ENCODE data around the gene BRSK2.
"Not testable (repeated sequence)": the region's sequence is repeated elsewhere in the genome, so short reads cannot be mapped to it uniquely, and the experiment has no call there.

Gene BRSK2

DNA sequence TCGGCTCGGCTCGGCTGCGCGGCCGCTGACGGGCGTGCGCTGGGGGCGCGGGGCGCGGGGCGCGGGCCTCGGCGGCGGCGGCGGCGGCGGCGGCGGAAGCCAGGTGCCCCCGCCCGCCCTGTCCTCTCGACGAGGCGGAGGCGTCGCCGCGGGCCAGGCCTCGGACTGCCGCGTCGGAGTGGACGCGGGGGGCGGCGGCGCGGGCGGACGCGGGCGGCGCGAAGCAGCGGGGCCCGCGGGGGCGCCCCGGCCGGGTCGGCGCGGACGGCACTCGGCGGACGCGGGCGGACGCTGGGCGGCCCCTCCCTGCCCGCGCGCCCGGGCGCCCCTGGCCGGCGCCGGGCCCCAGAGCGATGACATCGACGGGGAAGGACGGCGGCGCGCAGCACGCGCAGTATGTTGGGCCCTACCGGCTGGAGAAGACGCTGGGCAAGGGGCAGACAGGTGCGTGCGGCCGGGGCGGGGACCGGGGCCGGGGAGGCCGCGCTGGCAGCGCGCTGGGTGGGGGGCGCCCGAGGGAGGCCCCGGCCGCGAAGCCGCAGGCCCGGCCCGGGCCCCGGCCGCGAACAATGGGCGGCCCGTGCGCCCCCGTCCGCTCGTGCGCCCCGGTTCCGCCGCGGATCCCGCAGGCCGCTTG is at the start of gene BRSK2:
Gene BRSK2, plus strand, starts transcription at position 3 of the 637 bp plus-strand sequence. Its CDS starts 351 bp downstream, at position 354.
- peaks cover 7% of the 10 kb centered on the region for H3K4me1 ChIP-seq (ENCODE audit: control insufficient read depth, insufficient read depth, low read length)
- H3K36me3 ChIP-seq (ENCODE audit: control insufficient read depth, insufficient read depth, low read length) = no peaks in the 10 kb centered on the region; the same call in 1 of the 2 replicates
- peaks cover 2% of the 10 kb centered on the region; the same call in 1 of the 2 replicates for H3K27me3 ChIP-seq (ENCODE audit: control insufficient read depth, insufficient read depth, low read length)
- no CpG with 5 or more reads among the region's 119 CpGs for WGBS (ENCODE audit: insufficient coverage, insufficient read length)
- H3K27ac ChIP-seq (ENCODE audit: low read length) = no peak within 1 kb of the TSS
- DNase-seq (ENCODE audit: low read depth, low spot score) = no peak
- no peaks in the 10 kb centered on the region for H3K9me3 ChIP-seq (ENCODE audit: control insufficient read depth, insufficient read depth, low read length)
- H3K4me3 ChIP-seq (ENCODE audit: low read length) = peak within 1 kb of the TSS; percentile 53

DNA sequence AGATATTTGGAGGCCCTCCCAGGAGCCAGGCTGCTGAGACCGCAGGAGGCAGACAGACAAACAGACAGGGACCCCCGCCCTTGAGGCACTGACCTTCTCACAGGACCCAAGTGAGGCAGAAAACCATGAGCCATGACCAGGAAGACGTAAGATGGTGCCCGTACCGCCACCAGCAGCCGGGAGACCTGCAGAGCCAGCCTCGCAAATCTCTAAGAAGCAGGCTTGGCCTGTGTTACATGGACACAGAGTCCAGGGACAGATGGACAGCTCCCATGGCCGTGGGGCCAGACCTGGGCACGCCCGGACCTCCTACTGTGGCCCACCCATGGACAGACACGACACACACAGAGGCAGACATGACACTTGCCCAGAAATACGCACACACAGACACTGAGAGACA is 49.6 kb upstream of the BRSK2 start:
- WGBS (ENCODE audit: insufficient coverage, insufficient read length) = no CpG with 5 or more reads among the region's 12 CpGs
- H3K4me1 ChIP-seq (ENCODE audit: control insufficient read depth, insufficient read depth, low read length) = peaks cover 3% of the 10 kb centered on the region; the same call in 1 of the 2 replicates

DNA sequence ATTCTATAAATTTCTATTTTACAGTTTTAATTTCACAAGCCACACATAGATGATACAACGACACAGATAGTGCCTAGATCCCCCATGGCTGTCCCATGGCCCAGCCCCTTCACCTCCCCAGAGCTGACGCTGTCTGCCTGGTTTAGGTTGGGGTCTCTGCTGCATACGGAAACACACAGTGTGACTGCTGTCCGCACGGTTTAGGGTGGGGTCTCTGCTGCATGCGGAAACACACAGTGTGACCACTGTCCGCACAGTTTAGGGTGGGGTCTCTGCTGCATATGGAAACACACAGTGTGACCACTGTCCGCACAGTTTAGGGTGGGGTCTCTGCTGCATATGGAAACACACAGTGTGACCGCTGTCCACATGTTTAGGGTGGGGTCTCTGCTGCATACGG is 48.5 kb upstream of the BRSK2 start:
- H3K4me3 ChIP-seq (ENCODE audit: low read length); DNase-seq (ENCODE audit: low read depth, low spot score); H3K4me1 ChIP-seq (ENCODE audit: control insufficient read depth, insufficient read depth, low read length); H3K27ac ChIP-seq (ENCODE audit: low read length); H3K9me3 ChIP-seq (ENCODE audit: control insufficient read depth, insufficient read depth, low read length); H3K36me3 ChIP-seq (ENCODE audit: control insufficient read depth, insufficient read depth, low read length); H3K27me3 ChIP-seq (ENCODE audit: control insufficient read depth, insufficient read depth, low read length): not testable (repeated sequence)
- no CpG with 5 or more reads among the region's 10 CpGs for WGBS (ENCODE audit: insufficient coverage, insufficient read length)

More for the DNA sequence above, 49.6 kb upstream of the BRSK2 start:
- no peak for DNase-seq (ENCODE audit: low read depth, low spot score)
- H3K27me3 ChIP-seq (ENCODE audit: control insufficient read depth, insufficient read depth, low read length) = peaks cover 7% of the 10 kb centered on the region
- H3K36me3 ChIP-seq (ENCODE audit: control insufficient read depth, insufficient read depth, low read length) = no peaks in the 10 kb centered on the region
- H3K27ac ChIP-seq (ENCODE audit: low read length) = no peak overlapping the region
- H3K4me3 ChIP-seq (ENCODE audit: low read length) = no peak overlapping the region
- H3K9me3 ChIP-seq (ENCODE audit: control insufficient read depth, insufficient read depth, low read length) = no peaks in the 10 kb centered on the region

DNA sequence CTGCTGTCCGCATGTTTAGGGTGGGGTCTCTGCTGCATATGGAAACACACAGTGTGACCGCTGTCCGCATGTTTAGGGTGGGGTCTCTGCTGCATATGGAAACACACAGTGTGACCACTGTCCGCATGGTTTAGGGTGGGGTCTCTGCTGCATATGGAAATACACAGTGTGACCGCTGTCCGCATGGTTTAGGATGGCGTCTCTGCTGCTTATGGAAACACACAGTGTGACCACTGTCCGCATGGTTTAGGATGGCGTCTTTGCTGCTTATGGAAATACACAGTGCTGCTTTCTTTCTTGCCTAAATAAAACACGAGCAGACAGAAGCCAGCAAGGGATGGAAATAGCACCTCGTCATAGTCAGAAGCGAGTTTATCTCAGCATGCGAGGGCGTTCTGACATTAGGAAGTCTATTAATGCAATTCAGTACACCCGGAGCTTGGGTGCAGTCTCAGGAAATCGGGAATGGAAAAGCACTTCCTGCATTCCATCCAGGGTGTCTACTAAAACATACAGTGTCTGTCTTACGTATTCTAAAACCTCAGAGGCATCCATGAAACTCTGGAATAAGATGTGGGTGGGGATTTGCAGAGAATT is 47.7 kb upstream of the BRSK2 start:
- no peak overlapping the region for H3K27ac ChIP-seq (ENCODE audit: low read length)
- no peaks in the 10 kb centered on the region for H3K4me1 ChIP-seq (ENCODE audit: control insufficient read depth, insufficient read depth, low read length)
- H3K36me3 ChIP-seq (ENCODE audit: control insufficient read depth, insufficient read depth, low read length) = no peaks in the 10 kb centered on the region
- peaks cover 2% of the 10 kb centered on the region for H3K27me3 ChIP-seq (ENCODE audit: control insufficient read depth, insufficient read depth, low read length)
- DNase-seq (ENCODE audit: low read depth, low spot score) = no peak
- no CpG with 5 or more reads among the region's 17 CpGs for WGBS (ENCODE audit: insufficient coverage, insufficient read length)
- no peaks in the 10 kb centered on the region for H3K9me3 ChIP-seq (ENCODE audit: control insufficient read depth, insufficient read depth, low read length)
- no peak overlapping the region for H3K4me3 ChIP-seq (ENCODE audit: low read length)

- H3K9me3 ChIP-seq (ENCODE audit: control insufficient read depth, insufficient read depth, low read length) = no peaks in the 10 kb centered on the region
- no peaks in the 10 kb centered on the region; the same call in 1 of the 2 replicates for H3K27me3 ChIP-seq (ENCODE audit: control insufficient read depth, insufficient read depth, low read length)
- H3K4me1 ChIP-seq (ENCODE audit: control insufficient read depth, insufficient read depth, low read length) = no peaks in the 10 kb centered on the region
These were observed 46.8 kb upstream of the BRSK2 start for GRCh38 chr11:1342946-1343345.

DNA sequence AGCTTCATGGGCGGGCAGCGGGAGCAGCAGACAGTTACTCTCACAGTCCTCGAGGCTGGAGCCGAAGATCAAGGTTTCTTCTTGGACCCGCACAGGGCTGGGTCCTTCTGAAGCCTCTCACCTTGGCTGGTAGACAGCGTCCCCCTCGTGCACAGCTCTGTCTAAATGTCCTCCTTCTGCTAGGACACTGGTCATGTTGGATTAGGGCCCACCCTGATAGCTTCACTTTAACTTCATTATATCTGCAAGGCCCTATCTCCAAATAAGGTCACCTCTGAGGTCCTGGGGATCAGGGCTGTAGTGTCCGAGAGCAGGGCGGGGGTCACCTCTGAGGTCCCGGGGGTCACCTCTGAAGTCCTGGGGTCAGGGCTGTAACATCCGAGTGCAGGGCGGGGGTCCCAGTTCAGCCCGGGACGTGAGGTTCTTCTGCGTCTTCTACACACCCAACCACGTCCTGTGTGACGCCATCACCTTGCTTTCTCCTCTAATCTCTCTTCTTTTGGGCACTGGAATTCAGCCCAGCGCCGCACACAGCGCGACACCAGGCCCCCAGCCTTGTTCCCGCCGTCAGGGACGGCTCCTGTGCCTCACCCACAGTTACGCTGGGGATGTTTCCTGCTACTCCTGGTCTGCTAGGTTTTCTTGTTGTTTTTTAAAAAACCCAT is 46.2 kb upstream of the BRSK2 start:
- no peaks in the 10 kb centered on the region; the same call in 1 of the 2 replicates for H3K27me3 ChIP-seq (ENCODE audit: control insufficient read depth, insufficient read depth, low read length)
- H3K27ac ChIP-seq (ENCODE audit: low read length) = no peak overlapping the region
- WGBS (ENCODE audit: insufficient coverage, insufficient read length) = no CpG with 5 or more reads among the region's 25 CpGs
- no peaks in the 10 kb centered on the region for H3K4me1 ChIP-seq (ENCODE audit: control insufficient read depth, insufficient read depth, low read length)
- no peak overlapping the region for H3K4me3 ChIP-seq (ENCODE audit: low read length)
- H3K9me3 ChIP-seq (ENCODE audit: control insufficient read depth, insufficient read depth, low read length) = no peaks in the 10 kb centered on the region
- no peak for DNase-seq (ENCODE audit: low read depth, low spot score)
- no peaks in the 10 kb centered on the region for H3K36me3 ChIP-seq (ENCODE audit: control insufficient read depth, insufficient read depth, low read length)

More at GRCh38 chr11:1342946-1343345, 46.8 kb upstream of the BRSK2 start:
- no CpG with 5 or more reads among the region's 10 CpGs for WGBS (ENCODE audit: insufficient coverage, insufficient read length)
- DNase-seq (ENCODE audit: low read depth, low spot score) = no peak
- H3K4me3 ChIP-seq (ENCODE audit: low read length) = no peak overlapping the region
- no peak overlapping the region for H3K27ac ChIP-seq (ENCODE audit: low read length)
- H3K36me3 ChIP-seq (ENCODE audit: control insufficient read depth, insufficient read depth, low read length) = no peaks in the 10 kb centered on the region

DNA sequence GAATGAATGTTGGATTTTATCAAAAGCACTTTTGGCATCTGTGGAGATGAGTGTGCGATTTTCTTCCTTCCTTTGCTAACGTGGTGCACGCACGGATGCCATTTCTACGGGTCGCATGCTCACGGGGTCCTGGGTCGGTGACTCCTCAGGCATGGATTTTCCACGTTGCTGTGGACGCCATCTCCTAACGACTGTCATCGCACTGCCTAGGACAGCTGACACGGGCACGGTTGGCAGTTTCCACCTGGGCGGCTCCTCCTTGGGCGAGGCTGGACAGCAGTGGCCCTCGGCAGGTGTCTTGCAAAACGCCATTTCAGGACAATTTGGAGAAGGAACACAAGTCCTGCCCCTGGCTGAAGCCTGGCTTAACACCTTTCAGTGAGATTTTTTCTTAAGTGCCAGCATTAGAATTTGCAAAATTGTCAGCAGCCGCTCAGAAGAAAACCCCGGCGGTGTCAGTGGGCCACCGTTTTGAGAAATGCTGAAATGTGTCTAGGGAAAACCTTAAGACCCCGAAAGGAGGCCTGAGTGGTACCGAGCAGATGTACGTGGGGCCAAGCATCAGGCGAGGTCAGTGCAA is 45.6 kb upstream of the BRSK2 start:
- Histone ChIP-seq H3K27ac (ENCODE audit: low read length) (no peak overlapping the region), H3K4me3 (ENCODE audit: low read length) (no peak overlapping the region), H3K36me3 (ENCODE audit: control insufficient read depth, insufficient read depth, low read length) (no peaks in the 10 kb centered on the region), H3K27me3 (ENCODE audit: control insufficient read depth, insufficient read depth, low read length) (no peaks in the 10 kb centered on the region; the same call in 1 of the 2 replicates), H3K9me3 (ENCODE audit: control insufficient read depth, insufficient read depth, low read length) (no peaks in the 10 kb centered on the region), H3K4me1 (ENCODE audit: control insufficient read depth, insufficient read depth, low read length) (0 out of 2 replicates have a peak, but pooled peaks cover 1% of the 10 kb centered on the region)
- no peak for DNase-seq (ENCODE audit: low read depth, low spot score)
- no CpG with 5 or more reads among the region's 26 CpGs for WGBS (ENCODE audit: insufficient coverage, insufficient read length)

GRCh38 chr11:1345737-1346513 is 43.8 kb upstream of the BRSK2 start:
- WGBS (ENCODE audit: insufficient coverage, insufficient read length) = no CpG with 5 or more reads among the region's 28 CpGs
- Histone ChIP-seq H3K4me1 (ENCODE audit: control insufficient read depth, insufficient read depth, low read length) (0 out of 2 replicates have a peak, but pooled peaks cover 1% of the 10 kb centered on the region), H3K9me3 (ENCODE audit: control insufficient read depth, insufficient read depth, low read length) (no peaks in the 10 kb centered on the region), H3K36me3 (ENCODE audit: control insufficient read depth, insufficient read depth, low read length) (no peaks in the 10 kb centered on the region), H3K4me3 (ENCODE audit: low read length) (no peak overlapping the region), H3K27me3 (ENCODE audit: control insufficient read depth, insufficient read depth, low read length) (no peaks in the 10 kb centered on the region; the same call in 1 of the 2 replicates), H3K27ac (ENCODE audit: low read length) (no peak overlapping the region)
- DNase-seq (ENCODE audit: low read depth, low spot score) = no peak

GRCh38 chr11:1346669-1347390 is 42.9 kb upstream of the BRSK2 start:
- DNase-seq (ENCODE audit: low read depth, low spot score) = no peak
- Histone ChIP-seq H3K27me3 (ENCODE audit: control insufficient read depth, insufficient read depth, low read length) (no peaks in the 10 kb centered on the region; the same call in 1 of the 2 replicates), H3K27ac (ENCODE audit: low read length) (no peak overlapping the region), H3K4me3 (ENCODE audit: low read length) (no peak overlapping the region), H3K9me3 (ENCODE audit: control insufficient read depth, insufficient read depth, low read length) (no peaks in the 10 kb centered on the region), H3K36me3 (ENCODE audit: control insufficient read depth, insufficient read depth, low read length) (no peaks in the 10 kb centered on the region), H3K4me1 (ENCODE audit: control insufficient read depth, insufficient read depth, low read length) (0 out of 2 replicates have a peak, but pooled peaks cover 1% of the 10 kb centered on the region)
- no CpG with 5 or more reads among the region's 28 CpGs for whole genome bisulfite sequencing (ENCODE audit: insufficient coverage, insufficient read length)

All from iPS DF 6.9 (cell line).